Progenitor cell of endocrine pancreas (in vitro differentiated cells): ENCODE results near the gene PRMT7. TPM values are rescaled to one million over a fixed set of nuclear protein-coding genes. Genes with fewer than 3 reads are reported as not detected.

Experiments
- DNase-seq: peaks from one replicate; pipeline ENCODE4 v3.0.0; 2021; ENCODE audit warnings: low spot score; ENCODE audit not compliant: unreplicated experiment
- H3K27ac Mint-ChIP-seq: 2 replicates; pipeline ENCODE4 v1.8.0; 2021; ENCODE audit warnings: mild to moderate bottlenecking, moderate library complexity, mixed read lengths
- H3K27me3 Mint-ChIP-seq: 2 replicates; pipeline ENCODE4 v1.8.0; 2021; ENCODE audit warnings: mixed read lengths
- H3K36me3 Mint-ChIP-seq: 2 replicates; pipeline ENCODE4 v1.8.0; 2022; ENCODE audit warnings: mixed read lengths; ENCODE audit not compliant: insufficient read depth
- H3K4me1 Mint-ChIP-seq: 2 replicates; pipeline ENCODE4 v1.8.0; 2021; ENCODE audit warnings: low read depth, mixed read lengths
- H3K4me3 Mint-ChIP-seq: 2 replicates; pipeline ENCODE4 v1.8.0; 2021; ENCODE audit warnings: low read depth, mild to moderate bottlenecking, moderate library complexity, mixed read lengths
- H3K9me3 Mint-ChIP-seq: 2 replicates; pipeline ENCODE4 v1.8.0; 2021; ENCODE audit warnings: low read depth, mixed read lengths
- total RNA-seq: library from RNA; stranded (reverse); gene quantifications from 2 replicates; pipeline ENCODE4 v1.2.1, GENCODE V29; 2021
- TF ChIP-seq, protein P1 (sequence below): fragments of 200-600 bp; sonication (generic); IDR thresholded peaks from one replicate; pipeline ENCODE4 v1.5.0; 2021; ENCODE audit warnings: antibody characterized with exemption, mild to moderate bottlenecking; ENCODE audit not compliant: unreplicated experiment

PRMT7 gene
- total RNA-seq, 1 donor from 2014 or later: 60.0 TPM

DNA sequence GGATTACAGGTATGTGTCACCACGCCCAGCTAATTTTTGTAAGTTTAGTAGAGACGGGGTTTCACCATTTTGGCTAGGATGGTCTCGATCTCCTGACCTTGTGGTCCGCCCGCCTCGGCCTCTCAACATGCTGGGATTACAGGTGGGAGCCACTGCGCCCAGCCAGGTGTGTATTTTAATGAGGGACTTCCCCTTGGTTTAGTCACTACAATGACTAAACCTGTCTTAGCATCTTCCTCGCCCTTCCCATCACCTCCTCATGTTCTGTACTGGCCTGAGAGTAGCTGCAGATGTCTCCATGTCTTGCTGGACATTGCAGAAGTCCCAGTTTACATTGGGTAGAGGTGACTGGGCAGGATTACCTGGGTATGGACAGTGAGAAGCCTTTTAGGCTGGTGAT lies 36.9 kb upstream of the PRMT7 start:
- TF ChIP-seq, protein P1, sequence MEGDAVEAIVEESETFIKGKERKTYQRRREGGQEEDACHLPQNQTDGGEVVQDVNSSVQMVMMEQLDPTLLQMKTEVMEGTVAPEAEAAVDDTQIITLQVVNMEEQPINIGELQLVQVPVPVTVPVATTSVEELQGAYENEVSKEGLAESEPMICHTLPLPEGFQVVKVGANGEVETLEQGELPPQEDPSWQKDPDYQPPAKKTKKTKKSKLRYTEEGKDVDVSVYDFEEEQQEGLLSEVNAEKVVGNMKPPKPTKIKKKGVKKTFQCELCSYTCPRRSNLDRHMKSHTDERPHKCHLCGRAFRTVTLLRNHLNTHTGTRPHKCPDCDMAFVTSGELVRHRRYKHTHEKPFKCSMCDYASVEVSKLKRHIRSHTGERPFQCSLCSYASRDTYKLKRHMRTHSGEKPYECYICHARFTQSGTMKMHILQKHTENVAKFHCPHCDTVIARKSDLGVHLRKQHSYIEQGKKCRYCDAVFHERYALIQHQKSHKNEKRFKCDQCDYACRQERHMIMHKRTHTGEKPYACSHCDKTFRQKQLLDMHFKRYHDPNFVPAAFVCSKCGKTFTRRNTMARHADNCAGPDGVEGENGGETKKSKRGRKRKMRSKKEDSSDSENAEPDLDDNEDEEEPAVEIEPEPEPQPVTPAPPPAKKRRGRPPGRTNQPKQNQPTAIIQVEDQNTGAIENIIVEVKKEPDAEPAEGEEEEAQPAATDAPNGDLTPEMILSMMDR: no peak
- Mint-ChIP-seq H3K27me3 (no peaks in the 10 kb centered on the region), H3K36me3 (no peaks in the 10 kb centered on the region), H3K4me3 (no peak overlapping the region), H3K9me3 (no peaks in the 10 kb centered on the region), H3K27ac (no peak overlapping the region), H3K4me1 (peaks cover 25% of the 10 kb centered on the region)
- DNase-seq: no peak

DNA sequence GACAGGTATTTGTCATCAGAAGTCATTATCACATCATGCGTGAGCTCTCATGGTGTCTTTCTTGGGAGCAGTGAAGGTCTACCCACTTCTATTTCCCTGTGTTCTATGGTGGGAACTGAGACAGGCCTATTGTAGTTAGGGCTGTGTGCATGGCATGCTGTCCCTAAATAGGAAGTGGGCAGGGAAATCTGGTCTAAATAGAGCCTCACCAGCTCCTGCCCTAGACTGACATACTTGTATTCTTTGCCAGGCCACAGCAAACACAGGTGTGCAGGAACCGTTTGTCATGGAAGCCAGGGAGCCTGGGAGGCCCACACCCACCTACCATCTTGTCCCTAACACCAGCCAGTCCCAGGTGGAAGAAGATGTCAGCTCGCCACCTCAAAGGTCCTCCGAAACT lies 36.4 kb upstream of the PRMT7 start:
- H3K27ac Mint-ChIP-seq: no peak overlapping the region
- H3K36me3 Mint-ChIP-seq: no peaks in the 10 kb centered on the region
- H3K27me3 Mint-ChIP-seq: no peaks in the 10 kb centered on the region
- no peak overlapping the region for H3K4me3 Mint-ChIP-seq
- peaks cover 20% of the 10 kb centered on the region for H3K4me1 Mint-ChIP-seq
- TF ChIP-seq, protein P1: no peak
- DNase-seq: no peak
- H3K9me3 Mint-ChIP-seq: no peaks in the 10 kb centered on the region

DNA sequence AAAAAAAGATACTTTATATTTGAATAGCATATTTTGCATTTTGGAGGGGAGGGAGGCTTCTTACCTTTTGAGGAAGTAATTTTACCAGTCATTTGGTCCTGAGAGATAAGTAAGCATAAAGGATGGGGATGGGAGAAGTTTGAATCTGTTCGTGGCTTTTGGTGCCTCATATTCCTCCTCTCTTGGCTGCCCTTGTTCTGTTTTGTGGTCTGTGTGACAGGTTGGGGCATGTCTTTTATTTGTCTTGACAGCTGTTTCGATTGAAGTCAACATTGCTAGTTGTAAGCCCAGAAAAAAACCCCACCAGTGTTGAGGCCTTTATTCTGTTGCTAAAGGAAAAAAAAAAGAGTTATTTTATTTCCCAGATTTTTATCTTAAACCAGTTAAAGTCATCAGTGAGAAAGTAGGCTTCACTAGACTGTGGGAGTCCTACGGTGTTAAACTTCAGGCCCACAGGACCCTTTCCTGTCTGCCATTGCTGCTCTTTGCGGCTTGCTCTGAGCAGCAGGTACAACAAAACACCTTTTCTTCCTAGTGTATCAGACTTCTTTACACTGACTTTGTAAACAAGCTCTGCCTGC lies 35.1 kb upstream of the PRMT7 start:
- TF ChIP-seq, protein P1: no peak
- Mint-ChIP-seq H3K9me3 (no peaks in the 10 kb centered on the region), H3K36me3 (no peaks in the 10 kb centered on the region), H3K4me1 (peaks cover 20% of the 10 kb centered on the region), H3K4me3 (peak overlapping the region; percentile 2), H3K27me3 (no peaks in the 10 kb centered on the region), H3K27ac (peak overlapping the region; percentile 81)
- no peak for DNase-seq

DNA sequence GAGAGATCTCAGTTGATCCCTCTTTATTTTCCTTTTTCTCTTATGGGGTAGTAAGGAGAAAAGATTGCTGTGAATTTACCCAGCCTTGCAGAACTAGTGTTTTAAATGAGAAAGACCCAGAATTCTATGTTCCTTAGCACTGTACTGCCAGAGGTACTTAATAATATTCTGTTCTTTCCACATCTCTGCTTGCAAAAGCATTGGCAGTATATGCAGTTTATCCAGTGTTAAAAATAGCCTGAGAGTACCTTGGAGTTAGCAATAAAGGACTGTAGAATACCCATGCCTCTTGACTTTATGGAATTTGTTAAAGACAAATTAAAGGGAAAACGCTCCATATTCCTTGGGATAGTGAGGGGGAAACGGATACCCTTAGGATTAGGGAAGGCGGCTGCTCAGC lies 34.6 kb upstream of the PRMT7 start:
- H3K27ac Mint-ChIP-seq: peak overlapping the region; percentile 81
- peak overlapping the region; percentile 2 for H3K4me3 Mint-ChIP-seq

DNA sequence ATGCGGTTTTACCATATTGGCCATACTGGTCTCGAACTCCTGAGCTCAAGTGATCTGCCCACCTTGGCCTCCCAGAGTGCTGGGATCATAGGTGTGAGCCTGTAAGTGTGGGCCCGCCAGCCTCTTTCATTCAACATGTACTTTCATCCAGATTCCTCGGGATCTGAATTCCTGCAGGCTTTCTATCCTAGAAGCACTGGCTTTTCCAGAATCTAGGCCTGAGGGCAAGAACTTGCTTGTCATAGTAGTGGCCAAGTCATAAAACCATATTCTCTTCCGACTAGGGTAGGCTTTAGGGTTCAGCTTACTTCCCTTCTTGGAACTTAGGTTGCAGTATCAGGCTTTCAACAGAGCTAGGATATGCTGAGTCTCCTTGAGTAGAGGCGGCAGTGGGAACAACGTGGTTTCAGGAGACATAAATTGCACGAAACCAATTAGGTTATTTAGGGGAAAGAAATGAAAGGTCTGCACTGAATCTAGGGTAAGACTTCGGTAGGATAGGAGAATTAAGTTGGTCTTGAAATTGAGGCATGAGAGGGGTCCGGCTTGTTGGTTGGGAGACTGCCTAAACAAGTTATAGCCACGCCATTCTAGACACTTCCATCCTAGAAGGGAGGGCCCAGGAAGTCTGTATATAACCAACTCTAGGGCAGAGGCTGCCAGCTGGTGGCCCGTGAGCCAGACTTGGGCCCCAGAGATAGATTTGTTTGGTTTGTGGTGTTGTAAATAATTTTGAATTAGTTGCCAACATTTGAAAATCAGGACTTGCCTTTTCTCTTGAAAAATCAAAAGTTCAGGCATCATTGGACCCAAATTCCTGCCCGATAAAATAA lies 30.9 kb upstream of the PRMT7 start:
- Mint-ChIP-seq H3K27me3 (no peaks in the 10 kb centered on the region), H3K27ac (no peak overlapping the region), H3K4me1 (peaks cover 11% of the 10 kb centered on the region), H3K9me3 (no peaks in the 10 kb centered on the region), H3K36me3 (no peaks in the 10 kb centered on the region), H3K4me3 (no peak overlapping the region)
- DNase-seq: no peak
- TF ChIP-seq, protein P1: no peak

More for the DNA sequence above, 34.6 kb upstream of the PRMT7 start:
- DNase-seq: no peak
- peaks cover 20% of the 10 kb centered on the region for H3K4me1 Mint-ChIP-seq
- no peaks in the 10 kb centered on the region for H3K9me3 Mint-ChIP-seq
- no peaks in the 10 kb centered on the region for H3K27me3 Mint-ChIP-seq
- TF ChIP-seq, protein P1: no peak
- no peaks in the 10 kb centered on the region for H3K36me3 Mint-ChIP-seq
